ENCODE results near the gene INKA2. TPM values are rescaled to one million over a fixed set of nuclear protein-coding genes. Genes with fewer than 3 reads are reported as not detected.

Gene INKA2
- total RNA-seq, 1 donor from 2014 or later = 5.6 TPM

DNA sequence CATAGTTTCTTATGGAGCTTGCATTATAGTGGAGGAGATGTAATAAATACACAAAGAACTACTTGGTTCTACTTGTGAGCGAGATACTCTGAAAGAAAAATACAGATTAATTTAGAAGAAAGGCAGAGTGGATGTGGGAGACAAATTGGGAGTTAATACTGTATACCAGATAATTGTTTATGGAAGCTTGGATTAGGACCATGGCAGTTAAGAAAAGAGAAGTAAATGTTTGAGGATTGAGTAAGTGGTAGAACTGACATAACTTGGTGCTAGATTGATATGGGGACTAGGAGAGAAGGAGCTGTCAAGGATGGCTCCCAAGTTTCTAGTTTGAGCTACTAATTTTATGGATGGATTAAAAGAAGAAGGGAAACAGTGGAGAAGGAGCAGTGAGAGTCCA, 47.3 kb downstream of the INKA2 start:
- TF ChIP-seq, protein P1, sequence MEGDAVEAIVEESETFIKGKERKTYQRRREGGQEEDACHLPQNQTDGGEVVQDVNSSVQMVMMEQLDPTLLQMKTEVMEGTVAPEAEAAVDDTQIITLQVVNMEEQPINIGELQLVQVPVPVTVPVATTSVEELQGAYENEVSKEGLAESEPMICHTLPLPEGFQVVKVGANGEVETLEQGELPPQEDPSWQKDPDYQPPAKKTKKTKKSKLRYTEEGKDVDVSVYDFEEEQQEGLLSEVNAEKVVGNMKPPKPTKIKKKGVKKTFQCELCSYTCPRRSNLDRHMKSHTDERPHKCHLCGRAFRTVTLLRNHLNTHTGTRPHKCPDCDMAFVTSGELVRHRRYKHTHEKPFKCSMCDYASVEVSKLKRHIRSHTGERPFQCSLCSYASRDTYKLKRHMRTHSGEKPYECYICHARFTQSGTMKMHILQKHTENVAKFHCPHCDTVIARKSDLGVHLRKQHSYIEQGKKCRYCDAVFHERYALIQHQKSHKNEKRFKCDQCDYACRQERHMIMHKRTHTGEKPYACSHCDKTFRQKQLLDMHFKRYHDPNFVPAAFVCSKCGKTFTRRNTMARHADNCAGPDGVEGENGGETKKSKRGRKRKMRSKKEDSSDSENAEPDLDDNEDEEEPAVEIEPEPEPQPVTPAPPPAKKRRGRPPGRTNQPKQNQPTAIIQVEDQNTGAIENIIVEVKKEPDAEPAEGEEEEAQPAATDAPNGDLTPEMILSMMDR (IDR thresholded peaks at IDR 0.05; ENCODE audit: unreplicated experiment) = no peak
- Mint-ChIP-seq H3K4me1 (ENCODE audit: unreplicated experiment) (no peaks in the 10 kb centered on the region), H3K36me3 (ENCODE audit: low read depth, unreplicated experiment) (no peaks in the 10 kb centered on the region), H3K27ac (ENCODE audit: unreplicated experiment) (no peak overlapping the region), H3K27me3 (ENCODE audit: unreplicated experiment) (no peaks in the 10 kb centered on the region), H3K4me3 (ENCODE audit: unreplicated experiment) (no peak overlapping the region), H3K9me3 (ENCODE audit: unreplicated experiment) (no peaks in the 10 kb centered on the region)
- no peak for DNase-seq (ENCODE audit: low spot score)

DNA sequence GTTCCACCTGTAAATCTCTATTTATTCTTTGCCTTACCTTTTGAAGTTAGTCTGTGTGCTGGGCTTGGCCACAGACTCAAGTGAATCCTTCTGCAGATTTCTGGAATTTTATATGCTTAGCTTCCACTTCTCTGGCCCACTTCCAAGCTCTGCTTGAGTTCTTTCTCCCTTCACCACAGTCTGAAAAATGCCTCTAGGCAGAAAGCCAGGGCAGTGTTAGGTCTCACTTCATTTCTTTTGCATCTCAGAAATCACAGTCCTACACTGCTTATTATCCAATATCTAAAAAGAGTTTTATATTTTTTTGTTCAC, 48.9 kb downstream of the INKA2 start:
- Mint-ChIP-seq H3K27ac (ENCODE audit: unreplicated experiment) (peak overlapping the region; percentile 6), H3K36me3 (ENCODE audit: low read depth, unreplicated experiment) (no peaks in the 10 kb centered on the region), H3K4me3 (ENCODE audit: unreplicated experiment) (no peak overlapping the region), H3K27me3 (ENCODE audit: unreplicated experiment) (no peaks in the 10 kb centered on the region), H3K9me3 (ENCODE audit: unreplicated experiment) (no peaks in the 10 kb centered on the region), H3K4me1 (ENCODE audit: unreplicated experiment) (no peaks in the 10 kb centered on the region)
- DNase-seq (ENCODE audit: low spot score) = no peak
- TF ChIP-seq, protein P1 (IDR thresholded peaks at IDR 0.05; ENCODE audit: unreplicated experiment) = no peak

Other genes starting within 250 kb of the INKA2 start
- gene ADORA3, start 235.8 kb downstream of the INKA2 start, total RNA-seq (ENCODE audit: unreplicated experiment) = 0.13 TPM
- gene TMIGD3, start 235.8 kb downstream of the INKA2 start, total RNA-seq (ENCODE audit: unreplicated experiment) = 1.1 TPM
- 41.7 TPM for gene RAP1A, start 119.6 kb downstream of the INKA2 start, total RNA-seq (ENCODE audit: unreplicated experiment)
- gene DDX20, start 16.5 kb upstream of the INKA2 start, total RNA-seq (ENCODE audit: unreplicated experiment) = 18.8 TPM

Measured in endothelial cell (in vitro differentiated cells).